ENCODE data around the gene SCGB1D4. TPM values are rescaled to one million over a fixed set of nuclear protein-coding genes. Genes with fewer than 3 reads are reported as not detected.
A peak's percentile ranks its signal among the peaks of the same experiment; 100 is the strongest.
"Not testable (repeated sequence)": the region's sequence is repeated elsewhere in the genome, so short reads cannot be mapped to it uniquely, and the experiment has no call there.

The SCGB1D4 gene
- polyA plus RNA-seq, 3 donors = not detected

- Histone ChIP-seq H3K4me2 (replicated peaks; ENCODE audit: extremely low read depth, low read length, poor library complexity, severe bottlenecking) (peak overlapping the region; percentile 87), H3K27ac (ENCODE audit: low read depth in 1 of 2, low read length in 2 of 2) (no peak overlapping the region), H2AFZ (ENCODE audit: insufficient read depth, low read depth, low read length, poor library complexity, severe bottlenecking) (peak overlapping the region; percentile 97), H3K9me3 (replicated peaks in 1 of 2; ENCODE audit: control insufficient read depth in 1 of 2, insufficient read depth in 1 of 2, low read length in 2 of 2) (no peaks in the 10 kb centered on the region), H3K79me2 (ENCODE audit: insufficient read depth, low read length) (peaks cover 52% of the 10 kb centered on the region), H3K27me3 (ENCODE audit: control insufficient read depth in 2 of 2, insufficient read depth in 2 of 2, low read length in 2 of 2) (no peaks in the 10 kb centered on the region), H3K9ac (ENCODE audit: insufficient read depth, low read length, poor library complexity, severe bottlenecking) (peak overlapping the region; percentile 78), H3K36me3 (replicated peaks in 1 of 2; ENCODE audit: control insufficient read depth in 1 of 2, insufficient read depth in 2 of 2, low read length in 2 of 2) (no peaks in the 10 kb centered on the region), H4K20me1 (ENCODE audit: insufficient read depth, low read length) (no peaks in the 10 kb centered on the region), H3K4me3 (replicated peaks in 1 of 3; ENCODE audit: low read depth in 2 of 3, low read length in 3 of 3) (peak overlapping the region; percentile 60 to 89 (median 84)), H3K4me1 (ENCODE audit: control insufficient read depth in 1 of 2, insufficient read depth in 2 of 2, low read length in 2 of 2) (peaks cover 66 to 73% of the 10 kb centered on the region in 2 donors)
- H3K36me3 Mint-ChIP-seq = no peaks in the 10 kb centered on the region
- no CpG with 5 or more reads among the region's 1 CpG for WGBS (ENCODE audit: insufficient coverage)
- no peaks in the 10 kb centered on the region for H3K27me3 Mint-ChIP-seq (ENCODE audit: low read depth in 3 of 3)
- peak overlapping the region in 1 of 7 donors; percentile 80 for H3K27ac Mint-ChIP-seq
- H3K4me3 Mint-ChIP-seq = peak overlapping the region; percentile 98 to 99
- H3K9me3 Mint-ChIP-seq = peaks cover 0 to 3% (median 0%) of the 10 kb centered on the region in 7 donors
- intact Hi-C loops (cut with micrococcal nuclease) = loop anchor here in 1 of 2 donors (2.0 kb wide), 1 partner anchor 41 kb away; no protein-coding TSS in a partner anchor
- DNase-seq = no peak
- peaks cover 85% of the 10 kb centered on the region for H3K4me1 Mint-ChIP-seq
- TF ChIP-seq CTCF (IDR thresholded peaks at IDR 0.05) = no peak
Measured at GRCh38 chr11:62338218-62338617, 39.3 kb upstream of the SCGB1D4 start.

DNA sequence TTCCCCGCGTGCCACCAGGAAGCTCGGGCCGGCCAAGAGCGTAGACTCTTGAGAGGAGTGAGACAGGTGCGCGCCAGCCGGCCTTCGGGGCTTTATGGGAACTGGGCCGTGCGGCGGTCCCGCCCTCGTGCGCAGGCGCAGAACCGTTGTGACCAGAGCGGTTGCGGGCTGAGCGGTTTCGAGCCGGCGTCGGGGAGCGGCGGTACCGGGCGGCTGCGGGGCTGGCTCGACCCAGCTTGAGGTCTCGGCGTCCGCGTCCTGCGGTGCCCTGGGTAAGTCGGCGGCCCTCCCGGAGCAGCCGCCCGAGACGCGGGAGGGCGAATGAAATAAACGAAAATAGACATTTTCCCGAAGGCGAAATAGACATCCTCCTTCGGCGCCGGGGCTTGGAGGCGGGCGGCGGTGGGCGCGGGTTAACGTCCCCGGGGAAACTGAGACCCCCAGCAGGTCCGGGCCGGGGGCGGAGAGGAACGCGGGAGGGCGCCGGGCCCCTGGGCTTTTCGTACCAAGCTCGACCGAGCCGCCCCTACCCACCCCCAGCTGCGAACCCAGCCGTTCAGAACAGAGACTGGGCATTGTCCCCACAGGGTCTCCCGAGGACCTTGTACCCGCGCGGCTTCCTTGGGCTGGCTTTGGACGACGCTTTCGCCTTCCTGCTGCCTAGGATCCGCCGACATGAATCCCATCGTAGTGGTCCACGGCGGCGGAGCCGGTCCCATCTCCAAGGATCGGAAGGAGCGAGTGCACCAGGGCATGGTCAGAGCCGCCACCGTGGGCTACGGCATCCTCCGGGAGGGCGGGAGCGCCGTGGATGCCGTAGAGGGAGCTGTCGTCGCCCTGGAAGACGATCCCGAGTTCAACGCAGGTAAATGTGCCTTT is 38.7 kb upstream of the SCGB1D4 start, which contains the start of gene ASRGL1:
Gene ASRGL1, plus strand, starts transcription at position 146 of the 879 bp plus-strand sequence. Its CDS starts 530 bp downstream, at position 676.
- Mint-ChIP-seq H3K27me3 (ENCODE audit: low read depth in 3 of 3) (no peaks in the 10 kb centered on the region), H3K4me1 (peaks cover 85% of the 10 kb centered on the region), H3K36me3 (no peaks in the 10 kb centered on the region), H3K4me3 (peak within 1 kb of the TSS; percentile 98 to 99), H3K27ac (peak within 1 kb of the TSS in 6 of 7 donors; percentile 67 to 89 (median 81)), H3K9me3 (peaks cover 0 to 3% (median 0%) of the 10 kb centered on the region in 7 donors)
- peak within 1 kb of the TSS; percentile 78 for H3K9ac ChIP-seq (ENCODE audit: insufficient read depth, low read length, poor library complexity, severe bottlenecking)
- H3K9me3 ChIP-seq (replicated peaks in 1 of 2; ENCODE audit: control insufficient read depth in 1 of 2, insufficient read depth in 1 of 2, low read length in 2 of 2) = no peaks in the 10 kb centered on the region
- peaks cover 62 to 71% of the 10 kb centered on the region in 2 donors for H3K4me1 ChIP-seq (ENCODE audit: control insufficient read depth in 1 of 2, insufficient read depth in 2 of 2, low read length in 2 of 2)
- no peaks in the 10 kb centered on the region for H3K27me3 ChIP-seq (ENCODE audit: control insufficient read depth in 2 of 2, insufficient read depth in 2 of 2, low read length in 2 of 2)
- WGBS (ENCODE audit: insufficient coverage) = under 1% methylated on average over 93 of the region's 98 CpGs
- H3K27ac ChIP-seq (ENCODE audit: low read depth in 1 of 2, low read length in 2 of 2) = peak within 1 kb of the TSS in 1 of 2 donors; percentile 62
- H4K20me1 ChIP-seq (ENCODE audit: insufficient read depth, low read length) = no peaks in the 10 kb centered on the region
- H3K36me3 ChIP-seq (replicated peaks in 1 of 2; ENCODE audit: control insufficient read depth in 1 of 2, insufficient read depth in 2 of 2, low read length in 2 of 2) = no peaks in the 10 kb centered on the region
- peak within 1 kb of the TSS; percentile 97 for H2AFZ ChIP-seq (ENCODE audit: insufficient read depth, low read depth, low read length, poor library complexity, severe bottlenecking)
- intact Hi-C loops (cut with micrococcal nuclease) = loop anchor here in 1 of 2 donors (2.0 kb wide), 1 partner anchor 41 kb away; no protein-coding TSS in a partner anchor
- peak within 1 kb of the TSS; percentile 87 for H3K4me2 ChIP-seq (replicated peaks; ENCODE audit: extremely low read depth, low read length, poor library complexity, severe bottlenecking)
- peak within 1 kb of the TSS; percentile 60 to 89 (median 84) for H3K4me3 ChIP-seq (replicated peaks in 1 of 3; ENCODE audit: low read depth in 2 of 3, low read length in 3 of 3)
- peak; percentile 70 to 84 (median 75) for DNase-seq
- H3K79me2 ChIP-seq (ENCODE audit: insufficient read depth, low read length) = peaks cover 45% of the 10 kb centered on the region
- TF ChIP-seq CTCF (IDR thresholded peaks at IDR 0.05) = no peak

GRCh38 chr11:62336949-62337302 is 38.1 kb upstream of the SCGB1D4 start:
- Histone ChIP-seq H3K4me1 (ENCODE audit: control insufficient read depth in 1 of 2, insufficient read depth in 2 of 2, low read length in 2 of 2) (peaks cover 57 to 69% of the 10 kb centered on the region in 2 donors), H2AFZ (ENCODE audit: insufficient read depth, low read depth, low read length, poor library complexity, severe bottlenecking) (peak overlapping the region; percentile 97), H3K9ac (ENCODE audit: insufficient read depth, low read length, poor library complexity, severe bottlenecking) (peak overlapping the region; percentile 78), H3K4me2 (replicated peaks; ENCODE audit: extremely low read depth, low read length, poor library complexity, severe bottlenecking) (peak overlapping the region; percentile 87), H3K4me3 (replicated peaks in 1 of 3; ENCODE audit: low read depth in 2 of 3, low read length in 3 of 3) (peak overlapping the region; percentile 60 to 89 (median 84)), H3K79me2 (ENCODE audit: insufficient read depth, low read length) (peaks cover 39% of the 10 kb centered on the region)
- H3K9me3 Mint-ChIP-seq; H3K36me3 Mint-ChIP-seq; DNase-seq; intact Hi-C loops (cut with micrococcal nuclease); H3K27me3 Mint-ChIP-seq (ENCODE audit: low read depth in 3 of 3); H3K27ac ChIP-seq (ENCODE audit: low read depth in 1 of 2, low read length in 2 of 2); H3K9me3 ChIP-seq (replicated peaks in 1 of 2; ENCODE audit: control insufficient read depth in 1 of 2, insufficient read depth in 1 of 2, low read length in 2 of 2); H3K27me3 ChIP-seq (ENCODE audit: control insufficient read depth in 2 of 2, insufficient read depth in 2 of 2, low read length in 2 of 2); H4K20me1 ChIP-seq (ENCODE audit: insufficient read depth, low read length); H3K36me3 ChIP-seq (replicated peaks in 1 of 2; ENCODE audit: control insufficient read depth in 1 of 2, insufficient read depth in 2 of 2, low read length in 2 of 2): not testable (repeated sequence)
- H3K27ac Mint-ChIP-seq = peak overlapping the region in 6 of 7 donors; percentile 53 to 88 (median 78)
- peak overlapping the region; percentile 98 to 99 for H3K4me3 Mint-ChIP-seq
- WGBS (ENCODE audit: insufficient coverage) = 53% methylated on average over 19 of the region's 19 CpGs
- peaks cover 79% of the 10 kb centered on the region for H3K4me1 Mint-ChIP-seq
